SU-DHL-6 (cell line): ENCODE results near the gene ANKRD17.
A peak's percentile ranks its signal among the peaks of the same experiment; 100 is the strongest.
"Not testable (repeated sequence)": the region's sequence is repeated elsewhere in the genome, so short reads cannot be mapped to it uniquely, and the experiment has no call there.

ENCODE experiments used
- H2AFZ ChIP-seq: fragments of 200-600 bp; sonication (generic); 2 replicates; pipeline ENCODE4 v1.6.1; 2014; ENCODE audit warnings: low read depth, mild to moderate bottlenecking, moderate library complexity, mixed read lengths, antibody characterized with exemption, low read length; ENCODE audit not compliant: severe bottlenecking
- H3F3A ChIP-seq: fragments of 200-600 bp; shearing (Covaris generic); 2 replicates; pipeline ENCODE4 v1.6.0; 2016; ENCODE audit warnings: antibody characterized with exemption, mild to moderate bottlenecking; ENCODE audit not compliant: insufficient read depth
- H3K27ac ChIP-seq: fragments of 200-600 bp; sonication (generic); 2 replicates; pipeline ENCODE4 v1.5.1; 2016; ENCODE audit warnings: low read depth, mild to moderate bottlenecking, low read length, moderate library complexity, mixed read lengths
- H3K27me3 ChIP-seq: fragments of 200-600 bp; sonication (generic), shearing (Covaris generic); 2 replicates; pipeline ENCODE4 v1.6.0; 2014; ENCODE audit warnings: mild to moderate bottlenecking, low read length
- H3K36me3 ChIP-seq: fragments of 200-600 bp; sonication (generic); 2 replicates; pipeline ENCODE4 v1.6.1; 2014; ENCODE audit warnings: mild to moderate bottlenecking, low read length, mixed read lengths
- H3K4me2 ChIP-seq: fragments of 300-600, 200-600 bp; shearing (Covaris generic), sonication (generic); 2 replicates; pipeline ENCODE4 v1.6.0; 2014; ENCODE audit warnings: low read length, low read depth, mild to moderate bottlenecking; ENCODE audit not compliant: poor library complexity, severe bottlenecking
- H3K4me3 ChIP-seq: fragments of 200-600 bp; sonication (generic); 2 replicates; pipeline ENCODE4 v1.5.1; 2014; ENCODE audit warnings: antibody characterized with exemption, low read length, mild to moderate bottlenecking, mixed read lengths; ENCODE audit not compliant: insufficient read depth, poor library complexity, severe bottlenecking
- H3K79me2 ChIP-seq: fragments of 200-600 bp; sonication (generic); 2 replicates; pipeline ENCODE4 v1.6.1; 2014; ENCODE audit warnings: mild to moderate bottlenecking, low read length, moderate library complexity; ENCODE audit not compliant: insufficient read depth
- H3K9ac ChIP-seq: fragments of 200-600 bp; sonication (generic); 2 replicates; pipeline ENCODE4 v1.7.0; 2014; ENCODE audit warnings: mild to moderate bottlenecking, low read length
- H3K9me2 ChIP-seq: fragments of 200-600 bp; sonication (generic); replicated peaks from 2 replicates; pipeline ENCODE4 v1.6.1; 2014; ENCODE audit warnings: low read length; ENCODE audit not compliant: insufficient read depth
- H3K9me3 ChIP-seq: fragments of 200-600 bp; sonication (generic); 2 replicates; pipeline ENCODE4 v1.6.1; 2014; ENCODE audit warnings: low read length, mixed read lengths; ENCODE audit not compliant: insufficient read depth
- H4K20me1 ChIP-seq: fragments of 200-600 bp; sonication (generic); 2 replicates; pipeline ENCODE4 v1.6.1; 2014; ENCODE audit warnings: low read depth, mild to moderate bottlenecking, antibody characterized with exemption, low read length, moderate library complexity, mixed read lengths
- CTCF ChIP-seq: fragments of 200-600 bp; sonication (generic); IDR thresholded peaks from one replicate; pipeline ENCODE4 v1.5.1; 2017; ENCODE audit warnings: antibody characterized with exemption, mild to moderate bottlenecking, low read length, moderate library complexity; ENCODE audit not compliant: insufficient read depth, poor library complexity, severe bottlenecking
- EZH2phosphoT487 ChIP-seq: fragments of 200-600 bp; sonication (generic), shearing (Covaris generic); conservative IDR thresholded peaks from 2 replicates; pipeline ENCODE4 v1.6.1; 2018; ENCODE audit warnings: mild to moderate bottlenecking, antibody characterized with exemption, low read length, moderate library complexity, mixed read lengths

Gene ANKRD17

GRCh38 chr4:73257234-73257633 is 1.4 kb downstream of the ANKRD17 start:
- peak overlapping the region; percentile 79 for H3K4me2 ChIP-seq
- no peak overlapping the region for H2AFZ ChIP-seq
- peaks cover 74% of the 10 kb centered on the region for H3K79me2 ChIP-seq
- H3K4me3 ChIP-seq: peak overlapping the region; percentile 89
- H3K27ac ChIP-seq: no peak overlapping the region; the same call in 1 of the 2 replicates
- TF ChIP-seq EZH2phosphoT487 (no peak), CTCF (peak; percentile 20)
- no peaks in the 10 kb centered on the region for H3F3A ChIP-seq
- no peaks in the 10 kb centered on the region for H3K27me3 ChIP-seq
- H3K9ac ChIP-seq: peak overlapping the region; percentile 82
- peaks cover 6% of the 10 kb centered on the region; the same call in 1 of the 2 replicates for H3K36me3 ChIP-seq
- H3K9me3 ChIP-seq: no peaks in the 10 kb centered on the region
- no peaks in the 10 kb centered on the region for H3K9me2 ChIP-seq
- peaks cover 18% of the 10 kb centered on the region for H4K20me1 ChIP-seq

- H3K9me3 ChIP-seq, H3K27ac ChIP-seq, H3K4me3 ChIP-seq, H3F3A ChIP-seq, H3K9ac ChIP-seq, H3K27me3 ChIP-seq, H3K9me2 ChIP-seq, H3K36me3 ChIP-seq, H2AFZ ChIP-seq: not testable (repeated sequence)
- Histone ChIP-seq H3K79me2 (peaks cover 88% of the 10 kb centered on the region), H3K4me2 (peak overlapping the region; percentile 79), H4K20me1 (peaks cover 18% of the 10 kb centered on the region)
Observed at GRCh38 chr4:73255847-73256246, 2.8 kb downstream of the ANKRD17 start.

GRCh38 chr4:73252001-73252400 is 6.6 kb downstream of the ANKRD17 start:
- Histone ChIP-seq H4K20me1 (peaks cover 29% of the 10 kb centered on the region), H3K9me3 (no peaks in the 10 kb centered on the region), H3K36me3 (peaks cover 6% of the 10 kb centered on the region; the same call in 1 of the 2 replicates)

More at GRCh38 chr4:73252001-73252400, 6.6 kb downstream of the ANKRD17 start:
- H3K79me2 ChIP-seq: peaks cover 100% of the 10 kb centered on the region
- H3K4me3 ChIP-seq: no peak overlapping the region
- TF ChIP-seq CTCF (no peak), EZH2phosphoT487 (no peak)
- H3F3A ChIP-seq: no peaks in the 10 kb centered on the region
- H3K9me2 ChIP-seq: no peaks in the 10 kb centered on the region
- H3K27ac ChIP-seq: no peak overlapping the region
- no peak overlapping the region for H2AFZ ChIP-seq
- no peak overlapping the region for H3K4me2 ChIP-seq
- no peaks in the 10 kb centered on the region for H3K27me3 ChIP-seq
- H3K9ac ChIP-seq: no peak overlapping the region
